Measurements from ENCODE around the gene MORN3. TPM values are rescaled to one million over a fixed set of nuclear protein-coding genes. Genes with fewer than 3 reads are reported as not detected.
"Not testable (repeated sequence)": the region's sequence is repeated elsewhere in the genome, so short reads cannot be mapped to it uniquely, and the experiment has no call there.

Gene MORN3
- total RNA-seq, 2 experiments from 2014 or later = 0.51 to 1.1 TPM

DNA sequence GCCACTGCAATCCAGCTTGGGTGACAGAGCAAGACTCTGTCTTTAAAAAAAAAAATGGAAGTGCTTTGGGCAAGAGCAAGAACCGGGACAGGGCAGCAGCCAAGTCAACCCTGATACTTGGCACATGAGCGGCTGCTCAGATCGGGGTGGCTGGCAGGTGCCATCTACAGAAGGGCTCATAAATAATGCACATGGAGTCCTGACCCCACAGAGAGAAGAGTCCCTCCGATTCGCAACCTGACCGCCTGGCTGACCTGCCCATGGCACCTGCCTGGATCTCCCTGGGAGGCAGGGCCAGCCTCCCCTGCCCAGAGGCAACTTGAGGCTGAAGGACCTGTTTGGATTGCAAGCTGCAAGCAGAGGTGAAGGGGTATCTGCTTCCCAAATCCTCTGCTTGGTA lies 33.5 kb upstream of the MORN3 start:
- Mint-ChIP-seq H3K27ac (no peak overlapping the region), H3K4me3 (no peak overlapping the region), H3K9me3 (peaks cover 2% of the 10 kb centered on the region), H3K27me3 (no peaks in the 10 kb centered on the region), H3K36me3 (ENCODE audit: low read depth) (no peaks in the 10 kb centered on the region), H3K4me1 (ENCODE audit: low read depth) (no peaks in the 10 kb centered on the region)
- ChIA-PET CTCF (interaction anchor here (1.3 to 5.1 kb wide), 2 partner anchors 70 to 92 kb away, joined by 4 to 30 read pairs; partner anchors contain the start of gene RHOF), POLR2A (interaction anchor here (0.6 kb wide), 1 partner anchor 39 kb away, joined by 3 read pairs; no protein-coding TSS in a partner anchor)
- intact Hi-C loops (cut with micrococcal nuclease) = no loop called here
- DNase-seq = no peak
- TF ChIP-seq, protein P1, sequence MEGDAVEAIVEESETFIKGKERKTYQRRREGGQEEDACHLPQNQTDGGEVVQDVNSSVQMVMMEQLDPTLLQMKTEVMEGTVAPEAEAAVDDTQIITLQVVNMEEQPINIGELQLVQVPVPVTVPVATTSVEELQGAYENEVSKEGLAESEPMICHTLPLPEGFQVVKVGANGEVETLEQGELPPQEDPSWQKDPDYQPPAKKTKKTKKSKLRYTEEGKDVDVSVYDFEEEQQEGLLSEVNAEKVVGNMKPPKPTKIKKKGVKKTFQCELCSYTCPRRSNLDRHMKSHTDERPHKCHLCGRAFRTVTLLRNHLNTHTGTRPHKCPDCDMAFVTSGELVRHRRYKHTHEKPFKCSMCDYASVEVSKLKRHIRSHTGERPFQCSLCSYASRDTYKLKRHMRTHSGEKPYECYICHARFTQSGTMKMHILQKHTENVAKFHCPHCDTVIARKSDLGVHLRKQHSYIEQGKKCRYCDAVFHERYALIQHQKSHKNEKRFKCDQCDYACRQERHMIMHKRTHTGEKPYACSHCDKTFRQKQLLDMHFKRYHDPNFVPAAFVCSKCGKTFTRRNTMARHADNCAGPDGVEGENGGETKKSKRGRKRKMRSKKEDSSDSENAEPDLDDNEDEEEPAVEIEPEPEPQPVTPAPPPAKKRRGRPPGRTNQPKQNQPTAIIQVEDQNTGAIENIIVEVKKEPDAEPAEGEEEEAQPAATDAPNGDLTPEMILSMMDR (IDR thresholded peaks at IDR 0.05) = no peak
- ATAC-seq = no peak

GRCh38 chr12:121701667-121702277 lies 32.3 kb upstream of the MORN3 start:
- Mint-ChIP-seq H3K9me3 (peaks cover 2% of the 10 kb centered on the region), H3K4me3 (no peak overlapping the region), H3K36me3 (ENCODE audit: low read depth) (no peaks in the 10 kb centered on the region), H3K27me3 (no peaks in the 10 kb centered on the region), H3K27ac (no peak overlapping the region), H3K4me1 (ENCODE audit: low read depth) (no peaks in the 10 kb centered on the region)
- CTCF ChIA-PET = interaction anchor here (0.7 to 5.1 kb wide), 4 partner anchors 12 to 93 kb away, joined by 3 to 30 read pairs (median 4); partner anchors contain the start of gene RHOF
- TF ChIP-seq, protein P1 (IDR thresholded peaks at IDR 0.05) = no peak
- no peak for DNase-seq
- POLR2A ChIA-PET = no interaction called here
- intact Hi-C loops (cut with micrococcal nuclease) = no loop called here
- ATAC-seq = no peak

DNA sequence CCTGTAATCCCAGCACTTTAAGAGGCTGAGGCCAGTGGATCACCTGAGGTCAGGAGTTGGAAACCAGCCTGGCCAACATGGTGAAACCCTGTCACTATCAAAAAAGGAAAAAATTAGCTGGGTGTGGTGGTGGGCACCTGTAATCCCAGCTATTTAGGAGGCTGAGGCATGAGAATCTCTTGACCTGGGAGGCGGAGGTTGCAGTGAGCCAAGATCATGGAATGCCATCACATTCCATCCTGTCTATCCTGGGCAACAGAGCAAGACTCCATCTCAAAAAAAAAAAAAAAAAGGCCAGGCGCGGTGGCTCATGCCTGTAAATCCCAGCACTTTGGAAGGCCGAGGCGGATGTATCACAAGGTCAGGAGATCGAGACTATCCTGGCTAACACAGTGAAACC lies 28.4 kb upstream of the MORN3 start:
- not testable (repeated sequence) for H3K4me3 Mint-ChIP-seq; H3K27me3 Mint-ChIP-seq; H3K4me1 Mint-ChIP-seq (ENCODE audit: low read depth); DNase-seq; ATAC-seq; H3K36me3 Mint-ChIP-seq (ENCODE audit: low read depth); H3K27ac Mint-ChIP-seq; H3K9me3 Mint-ChIP-seq
- intact Hi-C loops (cut with micrococcal nuclease) = loop anchor here (1.0 to 10.0 kb wide), 2 partner anchors 75 to 187 kb away; partner anchors contain the start of gene PSMD9
- ChIA-PET CTCF (interaction anchor here (0.6 to 2.8 kb wide), 8 partner anchors 11 to 114 kb away, joined by 3 to 19 read pairs (median 4); partner anchors contain the start of gene RHOF), POLR2A (interaction anchor here (1.4 kb wide), 1 partner anchor 97 kb away, joined by 4 read pairs; no protein-coding TSS in a partner anchor)

DNA sequence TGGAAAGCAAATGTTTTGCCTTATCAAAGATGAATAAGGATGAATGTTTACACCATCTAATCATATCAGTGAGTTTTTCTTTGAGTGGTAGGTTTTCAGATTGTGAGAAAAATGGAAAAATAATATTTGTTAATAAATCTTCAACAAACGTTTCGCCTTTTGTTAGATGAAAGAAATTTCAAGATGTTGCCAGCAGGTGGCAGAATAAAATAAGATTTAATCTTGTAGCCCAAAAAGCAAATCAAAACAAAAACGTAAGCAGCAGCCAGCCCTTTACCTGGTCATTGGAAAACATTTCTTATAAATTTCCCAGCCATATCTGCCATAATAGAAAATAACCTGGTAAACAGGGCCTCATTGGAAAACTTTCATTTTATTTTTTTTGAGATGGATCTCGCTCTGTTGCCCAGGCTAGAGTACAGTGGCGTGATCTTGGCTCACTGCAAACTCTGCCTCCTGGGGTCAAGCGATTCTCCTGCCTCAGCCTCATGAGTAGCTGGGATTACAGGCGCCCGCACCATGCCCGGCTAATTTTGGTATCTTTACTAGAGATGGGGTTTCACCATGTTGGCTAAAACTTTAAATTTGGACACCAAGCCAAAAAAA lies 27.7 kb upstream of the MORN3 start:
- Mint-ChIP-seq H3K9me3 (no peaks in the 10 kb centered on the region), H3K36me3 (ENCODE audit: low read depth) (no peaks in the 10 kb centered on the region), H3K27ac (no peak overlapping the region), H3K27me3 (no peaks in the 10 kb centered on the region), H3K4me3 (no peak overlapping the region), H3K4me1 (ENCODE audit: low read depth) (no peaks in the 10 kb centered on the region)
- ChIA-PET POLR2A (interaction anchor here (1.4 kb wide), 1 partner anchor 97 kb away, joined by 4 read pairs; no protein-coding TSS in a partner anchor), CTCF (interaction anchor here (0.6 to 2.8 kb wide), 8 partner anchors 11 to 97 kb away, joined by 3 to 19 read pairs (median 4); partner anchors contain the start of gene RHOF)
- intact Hi-C loops (cut with micrococcal nuclease) = loop anchor here (1.0 to 10.0 kb wide), 2 partner anchors 76 to 188 kb away; partner anchors contain the start of gene PSMD9
- TF ChIP-seq, protein P1 (IDR thresholded peaks at IDR 0.05) = peak; percentile 75
- ATAC-seq (peak; percentile 37), DNase-seq (peak; percentile 28)

GRCh38 chr12:121693155-121693687 lies 23.8 kb upstream of the MORN3 start:
- no peaks in the 10 kb centered on the region for H3K27me3 Mint-ChIP-seq
- DNase-seq = no peak
- no peaks in the 10 kb centered on the region for H3K4me1 Mint-ChIP-seq (ENCODE audit: low read depth)
- no peaks in the 10 kb centered on the region for H3K36me3 Mint-ChIP-seq (ENCODE audit: low read depth)
- POLR2A ChIA-PET = no interaction called here
- no peak overlapping the region for H3K27ac Mint-ChIP-seq
- ATAC-seq = no peak
- CTCF ChIA-PET = interaction anchor here (1.4 to 10.6 kb wide), 4 partner anchors 25 to 123 kb away, joined by 3 to 102 read pairs (median 6); partner anchors contain the start of gene RHOF
- TF ChIP-seq, protein P1 (IDR thresholded peaks at IDR 0.05) = no peak
- H3K9me3 Mint-ChIP-seq = no peaks in the 10 kb centered on the region
- H3K4me3 Mint-ChIP-seq = no peak overlapping the region
- intact Hi-C loops (cut with micrococcal nuclease) = loop anchor here (10.0 kb wide), 1 partner anchor 192 kb away; the partner anchor contains the start of gene PSMD9

DNA sequence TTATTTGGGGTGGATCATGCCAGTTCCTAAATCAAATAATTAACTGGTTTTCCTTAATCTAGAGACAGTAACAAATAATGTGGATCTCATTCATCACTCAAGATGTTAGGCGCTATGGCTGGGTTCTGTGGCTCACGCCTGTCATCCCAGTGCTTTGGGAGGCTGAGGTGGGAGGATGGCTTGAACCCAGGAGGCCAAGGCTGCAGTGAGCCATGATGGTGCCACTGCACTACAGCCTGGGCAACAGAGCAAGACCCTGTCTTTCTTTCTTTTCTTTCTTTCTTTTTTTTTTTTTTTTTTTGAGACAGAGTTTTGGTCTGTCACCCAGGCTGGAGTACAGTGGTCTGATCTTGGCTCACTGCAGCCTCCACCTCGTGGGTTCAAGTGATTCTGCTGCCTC lies 23.3 kb upstream of the MORN3 start:
- H3K27me3 Mint-ChIP-seq; H3K27ac Mint-ChIP-seq; POLR2A ChIA-PET; DNase-seq; H3K4me1 Mint-ChIP-seq (ENCODE audit: low read depth); ATAC-seq; H3K36me3 Mint-ChIP-seq (ENCODE audit: low read depth); H3K4me3 Mint-ChIP-seq; H3K9me3 Mint-ChIP-seq: not testable (repeated sequence)
- CTCF ChIA-PET = interaction anchor here (2.3 to 10.6 kb wide), 2 partner anchors 82 to 102 kb away, joined by 8 to 102 read pairs; partner anchors contain the start of gene RHOF
- intact Hi-C loops (cut with micrococcal nuclease) = loop anchor here (10.0 kb wide), 1 partner anchor 192 kb away; the partner anchor contains the start of gene PSMD9

Data from activated CD8-positive, alpha-beta T cell treated with anti-CD3 and anti-CD28 coated beads for 36 hours (primary cell).